Measurements from ENCODE around the gene CDC42BPB.

The CDC42BPB gene

DNA sequence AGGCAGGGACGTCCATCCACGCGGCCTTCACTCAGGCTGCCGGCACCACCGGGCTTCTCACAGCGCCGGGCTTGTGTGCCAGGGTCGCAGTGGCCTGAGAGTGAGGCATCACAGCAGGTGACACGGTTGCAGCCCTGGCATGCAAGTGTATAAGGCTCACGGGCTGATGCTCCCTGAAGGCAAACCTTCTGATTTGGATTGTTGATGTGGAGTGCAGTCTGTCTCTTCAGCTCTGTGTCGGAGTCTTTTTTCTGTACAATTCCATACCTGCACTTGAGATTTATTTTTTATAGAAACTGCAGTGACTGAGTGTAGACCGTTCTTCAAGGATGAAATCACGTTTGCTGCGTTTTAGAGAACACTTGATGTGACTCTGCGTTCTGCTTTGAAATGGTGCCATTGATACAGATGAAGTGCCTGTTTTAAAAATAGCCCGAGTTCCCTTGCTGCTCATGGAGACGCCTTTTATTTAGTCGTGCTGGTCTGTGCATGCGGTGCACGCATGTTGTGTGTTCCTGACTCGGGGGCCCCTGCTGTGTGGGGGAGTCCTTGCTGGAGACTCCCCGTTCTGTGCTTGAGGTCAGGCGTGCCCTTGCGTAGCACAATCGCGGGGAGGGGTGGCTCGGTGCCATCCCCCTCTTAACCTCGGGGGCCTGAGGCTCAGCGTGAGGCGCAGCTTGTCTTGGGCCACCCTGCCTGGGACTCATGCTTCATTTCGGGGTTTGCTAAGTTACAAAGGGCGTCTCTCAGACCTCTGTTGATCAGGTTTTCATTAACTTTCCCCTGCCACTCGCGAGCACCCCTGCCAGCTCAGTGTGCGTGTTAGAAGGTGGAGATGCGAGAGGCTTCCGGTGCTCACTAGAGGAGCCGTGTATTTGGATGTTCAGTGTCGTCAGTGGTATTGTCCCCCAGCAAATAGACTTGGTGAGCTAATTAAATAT lies 156.4 kb downstream of the CDC42BPB start:
- peaks cover 55% of the 10 kb centered on the region for H3K36me3 ChIP-seq (replicated peaks; ENCODE audit: low read depth, low read length)
- H3K27ac ChIP-seq (ENCODE audit: low read length), result peak overlapping the region; percentile 95
- no peak for TF ChIP-seq EZH2phosphoT487 (IDR thresholded peaks at IDR 0.05; ENCODE audit: low read depth)
- TF ChIP-seq, protein P1, sequence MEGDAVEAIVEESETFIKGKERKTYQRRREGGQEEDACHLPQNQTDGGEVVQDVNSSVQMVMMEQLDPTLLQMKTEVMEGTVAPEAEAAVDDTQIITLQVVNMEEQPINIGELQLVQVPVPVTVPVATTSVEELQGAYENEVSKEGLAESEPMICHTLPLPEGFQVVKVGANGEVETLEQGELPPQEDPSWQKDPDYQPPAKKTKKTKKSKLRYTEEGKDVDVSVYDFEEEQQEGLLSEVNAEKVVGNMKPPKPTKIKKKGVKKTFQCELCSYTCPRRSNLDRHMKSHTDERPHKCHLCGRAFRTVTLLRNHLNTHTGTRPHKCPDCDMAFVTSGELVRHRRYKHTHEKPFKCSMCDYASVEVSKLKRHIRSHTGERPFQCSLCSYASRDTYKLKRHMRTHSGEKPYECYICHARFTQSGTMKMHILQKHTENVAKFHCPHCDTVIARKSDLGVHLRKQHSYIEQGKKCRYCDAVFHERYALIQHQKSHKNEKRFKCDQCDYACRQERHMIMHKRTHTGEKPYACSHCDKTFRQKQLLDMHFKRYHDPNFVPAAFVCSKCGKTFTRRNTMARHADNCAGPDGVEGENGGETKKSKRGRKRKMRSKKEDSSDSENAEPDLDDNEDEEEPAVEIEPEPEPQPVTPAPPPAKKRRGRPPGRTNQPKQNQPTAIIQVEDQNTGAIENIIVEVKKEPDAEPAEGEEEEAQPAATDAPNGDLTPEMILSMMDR (IDR thresholded peaks at IDR 0.05; ENCODE audit: low read depth, low read length), result no peak
- no peaks in the 10 kb centered on the region for H3K9me3 ChIP-seq (ENCODE audit: insufficient read depth, low read length)
- peak overlapping the region; percentile 63 for H3K9ac ChIP-seq (ENCODE audit: low read length)
- peaks cover 71% of the 10 kb centered on the region for H3K4me1 ChIP-seq (ENCODE audit: low read length)
- peak overlapping the region; percentile 62 for H3K4me3 ChIP-seq (ENCODE audit: low read length)
- peaks cover 73% of the 10 kb centered on the region for H3K79me2 ChIP-seq (ENCODE audit: low read length)
- no peaks in the 10 kb centered on the region for H3K27me3 ChIP-seq (ENCODE audit: low read depth, low read length)
- H3K4me2 ChIP-seq (ENCODE audit: low read length), result peak overlapping the region; percentile 88
- peaks cover 42% of the 10 kb centered on the region for H4K20me1 ChIP-seq (ENCODE audit: insufficient read depth, low read length)
- no peak overlapping the region for H2AFZ ChIP-seq (ENCODE audit: low read depth, low read length)

DNA sequence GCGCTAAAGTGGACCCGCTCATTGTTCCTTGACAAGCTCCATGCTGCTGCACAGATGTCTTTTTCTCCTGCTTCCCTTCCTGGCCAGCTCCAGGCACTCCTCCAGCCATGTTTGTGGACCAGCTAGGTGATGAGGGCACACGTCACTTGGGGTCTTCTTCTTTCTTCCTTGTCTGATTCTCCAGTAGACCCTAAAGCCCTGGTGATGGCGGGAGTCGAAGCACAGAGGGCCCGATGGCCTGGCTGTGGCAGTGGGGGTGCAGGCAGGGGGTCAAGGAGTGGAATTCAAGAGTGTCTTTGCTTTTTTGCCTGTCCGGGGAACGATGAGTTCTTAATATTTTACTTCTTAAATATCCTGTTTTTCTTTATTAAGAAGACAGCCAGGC lies 157.8 kb downstream of the CDC42BPB start:
- Histone ChIP-seq H3K4me2 (ENCODE audit: low read length) (peak overlapping the region; percentile 58), H3K9me3 (ENCODE audit: insufficient read depth, low read length) (no peaks in the 10 kb centered on the region), H3K27ac (ENCODE audit: low read length) (peak overlapping the region; percentile 80), H3K79me2 (ENCODE audit: low read length) (peaks cover 80% of the 10 kb centered on the region), H3K27me3 (ENCODE audit: low read depth, low read length) (no peaks in the 10 kb centered on the region), H3K4me3 (ENCODE audit: low read length) (no peak overlapping the region), H3K36me3 (replicated peaks; ENCODE audit: low read depth, low read length) (peaks cover 59% of the 10 kb centered on the region), H4K20me1 (ENCODE audit: insufficient read depth, low read length) (peaks cover 44% of the 10 kb centered on the region), H2AFZ (ENCODE audit: low read depth, low read length) (no peak overlapping the region), H3K9ac (ENCODE audit: low read length) (peak overlapping the region; percentile 35; the same call in 1 of the 2 replicates), H3K4me1 (ENCODE audit: low read length) (peaks cover 74% of the 10 kb centered on the region)
- TF ChIP-seq, protein P1 (IDR thresholded peaks at IDR 0.05; ENCODE audit: low read depth, low read length), result no peak
- TF ChIP-seq EZH2phosphoT487 (IDR thresholded peaks at IDR 0.05; ENCODE audit: low read depth), result no peak

DNA sequence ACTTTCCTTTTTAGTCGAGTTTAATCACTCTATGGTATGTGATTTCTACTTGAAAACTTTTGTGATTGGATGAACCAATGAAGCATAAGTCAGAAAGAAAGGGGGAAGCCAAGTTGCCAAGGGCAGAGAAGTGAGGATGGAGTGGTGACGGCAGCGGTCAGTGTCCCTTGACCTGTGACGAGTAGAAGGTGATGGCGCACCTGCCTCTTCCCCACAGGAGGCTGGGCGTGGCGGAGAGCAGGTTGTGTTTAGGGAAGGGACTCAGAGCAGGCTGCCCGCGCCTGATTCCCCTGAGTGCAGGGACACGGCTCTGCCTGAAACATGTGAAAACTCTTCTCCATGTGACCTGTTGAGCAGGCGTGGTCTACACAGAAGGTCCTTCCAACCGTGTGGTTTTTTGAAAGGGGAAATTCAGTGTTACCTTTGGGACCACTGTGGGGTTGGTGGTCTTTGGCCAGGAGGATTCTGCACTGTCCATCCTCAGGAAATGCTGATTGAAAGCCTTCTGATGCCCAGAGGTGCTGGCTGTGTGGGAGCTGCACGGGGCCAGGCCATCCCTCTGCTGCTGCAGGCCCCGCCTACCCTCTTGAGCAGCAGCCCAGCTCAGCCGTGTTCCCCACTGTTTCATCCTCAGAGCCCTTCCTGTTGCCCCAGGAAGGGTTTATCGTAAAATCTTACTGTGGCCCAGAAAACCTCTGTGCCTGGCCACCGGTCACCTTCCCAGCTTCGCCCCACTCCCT lies 158.4 kb downstream of the CDC42BPB start:
- H3K36me3 ChIP-seq (replicated peaks; ENCODE audit: low read depth, low read length), result peaks cover 59% of the 10 kb centered on the region
- H2AFZ ChIP-seq (ENCODE audit: low read depth, low read length), result no peak overlapping the region
- H3K9ac ChIP-seq (ENCODE audit: low read length), result peak overlapping the region; percentile 35; the same call in 1 of the 2 replicates
- no peaks in the 10 kb centered on the region for H3K9me3 ChIP-seq (ENCODE audit: insufficient read depth, low read length)
- no peak for TF ChIP-seq EZH2phosphoT487 (IDR thresholded peaks at IDR 0.05; ENCODE audit: low read depth)
- TF ChIP-seq, protein P1 (IDR thresholded peaks at IDR 0.05; ENCODE audit: low read depth, low read length), result no peak
- peak overlapping the region; percentile 80 for H3K27ac ChIP-seq (ENCODE audit: low read length)
- peak overlapping the region; percentile 11 for H3K4me3 ChIP-seq (ENCODE audit: low read length)
- H3K79me2 ChIP-seq (ENCODE audit: low read length), result peaks cover 76% of the 10 kb centered on the region
- peaks cover 45% of the 10 kb centered on the region for H4K20me1 ChIP-seq (ENCODE audit: insufficient read depth, low read length)
- H3K4me1 ChIP-seq (ENCODE audit: low read length), result peaks cover 74% of the 10 kb centered on the region
- H3K4me2 ChIP-seq (ENCODE audit: low read length), result peak overlapping the region; percentile 58
- H3K27me3 ChIP-seq (ENCODE audit: low read depth, low read length), result no peaks in the 10 kb centered on the region

DNA sequence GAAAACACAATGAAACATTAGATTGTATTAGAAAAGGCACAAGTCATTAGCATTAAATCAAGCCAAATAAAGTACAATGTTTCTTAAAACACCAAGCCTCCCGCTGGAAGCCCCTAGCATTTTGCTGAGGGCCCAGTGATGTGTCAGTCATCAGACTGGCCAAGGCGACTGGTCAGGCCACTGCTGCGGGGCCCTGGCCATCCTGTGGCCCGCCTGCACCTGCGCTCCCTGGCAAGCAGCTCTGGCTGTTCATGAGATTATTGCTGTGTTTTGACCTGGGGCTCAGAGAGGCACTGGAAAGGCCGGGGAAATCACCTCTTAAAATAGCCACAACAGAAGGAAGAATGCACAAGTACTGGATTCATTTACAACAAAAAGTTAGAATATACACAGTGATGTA lies 159.1 kb downstream of the CDC42BPB start:
- TF ChIP-seq, protein P1 (IDR thresholded peaks at IDR 0.05; ENCODE audit: low read depth, low read length), result no peak
- no peak for TF ChIP-seq EZH2phosphoT487 (IDR thresholded peaks at IDR 0.05; ENCODE audit: low read depth)
- peaks cover 74% of the 10 kb centered on the region for H3K4me1 ChIP-seq (ENCODE audit: low read length)
- H3K4me3 ChIP-seq (ENCODE audit: low read length), result peak overlapping the region; percentile 11
- H3K9me3 ChIP-seq (ENCODE audit: insufficient read depth, low read length), result no peaks in the 10 kb centered on the region
- peaks cover 45% of the 10 kb centered on the region for H4K20me1 ChIP-seq (ENCODE audit: insufficient read depth, low read length)
- H3K4me2 ChIP-seq (ENCODE audit: low read length), result peak overlapping the region; percentile 58
- H2AFZ ChIP-seq (ENCODE audit: low read depth, low read length), result no peak overlapping the region
- H3K36me3 ChIP-seq (replicated peaks; ENCODE audit: low read depth, low read length), result peaks cover 56% of the 10 kb centered on the region
- H3K27me3 ChIP-seq (ENCODE audit: low read depth, low read length), result no peaks in the 10 kb centered on the region
- H3K9ac ChIP-seq (ENCODE audit: low read length), result peak overlapping the region; percentile 35; the same call in 1 of the 2 replicates
- peak overlapping the region; percentile 80 for H3K27ac ChIP-seq (ENCODE audit: low read length)
- H3K79me2 ChIP-seq (ENCODE audit: low read length), result peaks cover 70% of the 10 kb centered on the region

All from OCI-LY3 (cell line).